Measurements from ENCODE around the gene PNPLA6.

- TF ChIP-seq CTCF (conservative IDR thresholded peaks at IDR 0.05) (no peak), EZH2 (IDR thresholded peaks at IDR 0.05; ENCODE audit: low read depth) (no peak)
Observed at GRCh38 chr19:7513809-7514642, 21.5 kb upstream of the PNPLA6 start.

Measured in PC-9 (cell line).